Skin of body (tissue), 2 donors: ENCODE results near the gene LCE3E. TPM values are rescaled to one million over a fixed set of nuclear protein-coding genes. Genes with fewer than 3 reads are reported as not detected.
"Not testable (repeated sequence)": the region's sequence is repeated elsewhere in the genome, so short reads cannot be mapped to it uniquely, and the experiment has no call there.

Experiments used
- DNase-seq: peaks from one replicate; lab custom pipeline; 2025; lab: John Stamatoyannopoulos, UW
- total RNA-seq: library from RNA; depleted of rRNA; stranded (reverse); fragments of >200 nt; gene quantifications from one replicate; pipeline ENCODE4 v1.2.3, GENCODE V29; 2014

Gene LCE3E
- total RNA-seq, result 1.3 TPM

GRCh38 chr1:152566681-152567080, at the start of gene LCE3E:
LCE3E (minus strand) TSS chr1:152566780; CDS start chr1:152566208, 572 bp downstream.
- DNase-seq, result no peak

- no peak for DNase-seq
Observed at GRCh38 chr1:152613511-152613910, 46.9 kb upstream of the LCE3E start, which contains the start of gene LCE3B. LCE3B (plus strand) TSS chr1:152613811; CDS start chr1:152613811, 0 bp downstream.

- DNase-seq, result no peak
Observed at GRCh38 chr1:152599934-152600333, 33.4 kb upstream of the LCE3E start, which contains the start of gene LCE3C. LCE3C (plus strand) TSS chr1:152600234; CDS start chr1:152600732, 498 bp downstream.

- DNase-seq, result no peak
Observed at GRCh38 chr1:152596986-152597385, 30.4 kb upstream of the LCE3E start.

- no peak for DNase-seq
Observed at GRCh38 chr1:152585586-152585985, 19.0 kb upstream of the LCE3E start.

GRCh38 chr1:152582647-152583046, 16.1 kb upstream of the LCE3E start:
- DNase-seq, result no peak

GRCh38 chr1:152580433-152580832, 13.9 kb upstream of the LCE3E start, which contains the start of gene LCE3D:
LCE3D (minus strand) TSS chr1:152580516; CDS start chr1:152579936, 580 bp downstream.
- DNase-seq, result no peak

- not testable (repeated sequence) for DNase-seq
Observed at GRCh38 chr1:152579526-152579925, 12.9 kb upstream of the LCE3E start.

GRCh38 chr1:152577168-152577567, 10.6 kb upstream of the LCE3E start:
- no peak for DNase-seq

GRCh38 chr1:152565535-152566215, 905 bp downstream of the LCE3E start:
- DNase-seq, result no peak

- DNase-seq, result no peak
Observed at GRCh38 chr1:152565115-152565514, 1.5 kb downstream of the LCE3E start.

GRCh38 chr1:152548358-152548757, 18.2 kb downstream of the LCE3E start:
- not testable (repeated sequence) for DNase-seq

- no peak for DNase-seq
Observed at GRCh38 chr1:152546704-152547103, 19.9 kb downstream of the LCE3E start.

- DNase-seq, result no peak
Observed at GRCh38 chr1:152543820-152544219, 22.8 kb downstream of the LCE3E start.

GRCh38 chr1:152539901-152540300, 26.7 kb downstream of the LCE3E start:
- DNase-seq, result no peak

- no peak for DNase-seq
Observed at GRCh38 chr1:152537496-152537895, 29.1 kb downstream of the LCE3E start.

GRCh38 chr1:152535774-152536173, 30.8 kb downstream of the LCE3E start:
- DNase-seq, result no peak

- DNase-seq, result no peak
Observed at GRCh38 chr1:152533327-152533938, 33.1 kb downstream of the LCE3E start.

GRCh38 chr1:152525080-152525641, 41.4 kb downstream of the LCE3E start:
- DNase-seq, result no peak

- DNase-seq, result no peak
Observed at GRCh38 chr1:152520561-152521090, 46.0 kb downstream of the LCE3E start.

- no peak for DNase-seq
Observed at GRCh38 chr1:152519851-152520250, 46.7 kb downstream of the LCE3E start.

GRCh38 chr1:152517237-152517811, 49.3 kb downstream of the LCE3E start:
- DNase-seq, result no peak
